Measurements from ENCODE around the gene CDH10. TPM values are rescaled to one million over a fixed set of nuclear protein-coding genes. Genes with fewer than 3 reads are reported as not detected.

CDH10 gene
- polyA plus RNA-seq, 1 of the 3 experiments (the other 2 are of a cell fraction), result 0.10 TPM

DNA sequence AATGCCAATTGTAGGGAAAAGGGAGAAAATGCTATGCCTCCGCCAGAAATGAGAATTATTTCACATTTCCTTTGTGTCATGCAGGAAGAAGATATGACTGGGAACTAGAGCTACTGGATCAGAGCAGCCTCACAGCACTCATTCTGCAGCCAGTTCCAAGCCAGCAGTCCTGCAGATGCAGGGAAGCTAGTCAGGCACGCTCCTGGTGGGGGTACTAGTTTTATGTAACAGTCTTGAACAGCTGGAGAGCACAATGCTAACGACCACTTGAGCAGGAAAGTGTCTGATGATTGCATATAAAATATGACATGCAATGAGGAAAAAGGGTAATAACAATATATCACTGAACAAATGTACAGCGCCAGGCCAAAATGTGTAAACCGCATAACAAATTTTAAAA, 21.7 kb downstream of the CDH10 start:
- Histone ChIP-seq H3K9me2 (no peaks in the 10 kb centered on the region), H4K20me1 (ENCODE audit: insufficient read depth) (no peaks in the 10 kb centered on the region), H3K4me3 (ENCODE audit: low read depth in 2 of 2, low read length in 1 of 2) (no peak overlapping the region), H3K4me1 (ENCODE audit: control insufficient read depth in 1 of 2, insufficient read depth in 2 of 2, low read depth in 1 of 2, low read length in 1 of 2) (no peaks in the 10 kb centered on the region; a peak in 1 of 4 replicates), H3K4me2 (no peak overlapping the region), H2AFZ (ENCODE audit: low read depth) (no peak overlapping the region), H3K36me3 (replicated peaks in 1 of 2; ENCODE audit: control insufficient read depth in 1 of 2, insufficient read depth in 2 of 2, low read length in 1 of 2) (no peaks in the 10 kb centered on the region), H3K27me3 (ENCODE audit: insufficient read depth) (0 out of 2 replicates have a peak, but pooled peaks cover 9% of the 10 kb centered on the region), H3K27ac (ENCODE audit: low read depth in 2 of 2, low read length in 1 of 2) (no peak overlapping the region), H3K79me2 (ENCODE audit: insufficient read depth) (no peaks in the 10 kb centered on the region), H3K9me3 (no peaks in the 10 kb centered on the region), H3K9ac (no peak overlapping the region), H3F3A (replicated peaks; ENCODE audit: insufficient read depth) (no peaks in the 10 kb centered on the region)
- 11% methylated on average over 5 of the region's 5 CpGs for WGBS (ENCODE audit: low lambda C conversion rate)
- CTCF ChIA-PET, result no interaction called here
- TF ChIP-seq SMC3 (IDR thresholded peaks at IDR 0.05; ENCODE audit: low read depth, low read length), result no peak
- no peak for TF ChIP-seq NFIC (IDR thresholded peaks at IDR 0.05; ENCODE audit: borderline replicate concordance)
- TF ChIP-seq FOXM1 (IDR thresholded peaks at IDR 0.05; ENCODE audit: low read depth), result no peak
- no peak for TF ChIP-seq YY1 (IDR thresholded peaks at IDR 0.05; ENCODE audit: low read depth)
- TF ChIP-seq, protein P1, sequence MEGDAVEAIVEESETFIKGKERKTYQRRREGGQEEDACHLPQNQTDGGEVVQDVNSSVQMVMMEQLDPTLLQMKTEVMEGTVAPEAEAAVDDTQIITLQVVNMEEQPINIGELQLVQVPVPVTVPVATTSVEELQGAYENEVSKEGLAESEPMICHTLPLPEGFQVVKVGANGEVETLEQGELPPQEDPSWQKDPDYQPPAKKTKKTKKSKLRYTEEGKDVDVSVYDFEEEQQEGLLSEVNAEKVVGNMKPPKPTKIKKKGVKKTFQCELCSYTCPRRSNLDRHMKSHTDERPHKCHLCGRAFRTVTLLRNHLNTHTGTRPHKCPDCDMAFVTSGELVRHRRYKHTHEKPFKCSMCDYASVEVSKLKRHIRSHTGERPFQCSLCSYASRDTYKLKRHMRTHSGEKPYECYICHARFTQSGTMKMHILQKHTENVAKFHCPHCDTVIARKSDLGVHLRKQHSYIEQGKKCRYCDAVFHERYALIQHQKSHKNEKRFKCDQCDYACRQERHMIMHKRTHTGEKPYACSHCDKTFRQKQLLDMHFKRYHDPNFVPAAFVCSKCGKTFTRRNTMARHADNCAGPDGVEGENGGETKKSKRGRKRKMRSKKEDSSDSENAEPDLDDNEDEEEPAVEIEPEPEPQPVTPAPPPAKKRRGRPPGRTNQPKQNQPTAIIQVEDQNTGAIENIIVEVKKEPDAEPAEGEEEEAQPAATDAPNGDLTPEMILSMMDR (IDR thresholded peaks at IDR 0.05), result no peak
- no peak for DNase-seq
- POLR2A ChIA-PET, result no interaction called here

DNA sequence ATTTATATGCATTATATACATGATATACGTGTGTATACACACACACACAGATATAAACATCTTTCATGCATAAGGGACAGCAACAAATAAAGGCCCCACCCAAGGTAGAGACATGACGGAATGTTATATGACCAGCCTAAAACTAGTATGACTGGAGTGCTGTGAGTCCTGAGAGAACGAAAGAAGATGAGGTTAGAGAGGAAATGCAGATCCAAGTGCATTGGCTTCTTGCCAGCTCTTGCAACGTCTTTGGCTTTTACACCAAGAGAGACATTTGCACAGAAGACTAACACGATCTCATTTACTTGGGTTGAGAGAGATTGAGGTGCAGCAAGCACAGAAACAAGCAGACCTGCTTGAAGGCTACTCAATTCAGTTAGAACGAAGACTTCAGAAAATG, 23.0 kb downstream of the CDH10 start:
- no peaks in the 10 kb centered on the region for H3K36me3 ChIP-seq (replicated peaks in 1 of 2; ENCODE audit: control insufficient read depth in 1 of 2, insufficient read depth in 2 of 2, low read length in 1 of 2)
- no peak overlapping the region for H3K4me2 ChIP-seq
- H2AFZ ChIP-seq (ENCODE audit: low read depth), result no peak overlapping the region
- no peaks in the 10 kb centered on the region for H3K79me2 ChIP-seq (ENCODE audit: insufficient read depth)
- H3K9me3 ChIP-seq, result no peaks in the 10 kb centered on the region
- WGBS (ENCODE audit: low lambda C conversion rate), result 4% methylated on average over 6 of the region's 6 CpGs
- H3K27ac ChIP-seq (ENCODE audit: low read depth in 2 of 2, low read length in 1 of 2), result no peak overlapping the region
- ChIA-PET POLR2A (no interaction called here), CTCF (interaction anchor here (0.9 kb wide), 1 partner anchor 9 kb away, joined by 3 read pairs; no protein-coding TSS in a partner anchor)
- H3K27me3 ChIP-seq (ENCODE audit: insufficient read depth), result 0 out of 2 replicates have a peak, but pooled peaks cover 9% of the 10 kb centered on the region
- no peak for DNase-seq
- no peaks in the 10 kb centered on the region for H4K20me1 ChIP-seq (ENCODE audit: insufficient read depth)
- H3K9me2 ChIP-seq, result no peaks in the 10 kb centered on the region
- H3K9ac ChIP-seq, result no peak overlapping the region
- no peak overlapping the region for H3K4me3 ChIP-seq (ENCODE audit: low read depth in 2 of 2, low read length in 1 of 2)
- H3F3A ChIP-seq (replicated peaks; ENCODE audit: insufficient read depth), result no peaks in the 10 kb centered on the region
- no peaks in the 10 kb centered on the region; a peak in 1 of 4 replicates for H3K4me1 ChIP-seq (ENCODE audit: control insufficient read depth in 1 of 2, insufficient read depth in 2 of 2, low read depth in 1 of 2, low read length in 1 of 2)
- TF ChIP-seq GATA2 (CRISPR knock-in tag; IDR thresholded peaks at IDR 0.05), result no peak
- no peak for TF ChIP-seq EZH2phosphoT487 (IDR thresholded peaks at IDR 0.05; ENCODE audit: borderline replicate concordance, low read depth)
- TF ChIP-seq NRF1 (IDR thresholded peaks at IDR 0.05; ENCODE audit: low read depth, low read length), result no peak
- TF ChIP-seq RAD21 (IDR thresholded peaks at IDR 0.05; ENCODE audit: low read length), result no peak
- TF ChIP-seq, protein P2, sequence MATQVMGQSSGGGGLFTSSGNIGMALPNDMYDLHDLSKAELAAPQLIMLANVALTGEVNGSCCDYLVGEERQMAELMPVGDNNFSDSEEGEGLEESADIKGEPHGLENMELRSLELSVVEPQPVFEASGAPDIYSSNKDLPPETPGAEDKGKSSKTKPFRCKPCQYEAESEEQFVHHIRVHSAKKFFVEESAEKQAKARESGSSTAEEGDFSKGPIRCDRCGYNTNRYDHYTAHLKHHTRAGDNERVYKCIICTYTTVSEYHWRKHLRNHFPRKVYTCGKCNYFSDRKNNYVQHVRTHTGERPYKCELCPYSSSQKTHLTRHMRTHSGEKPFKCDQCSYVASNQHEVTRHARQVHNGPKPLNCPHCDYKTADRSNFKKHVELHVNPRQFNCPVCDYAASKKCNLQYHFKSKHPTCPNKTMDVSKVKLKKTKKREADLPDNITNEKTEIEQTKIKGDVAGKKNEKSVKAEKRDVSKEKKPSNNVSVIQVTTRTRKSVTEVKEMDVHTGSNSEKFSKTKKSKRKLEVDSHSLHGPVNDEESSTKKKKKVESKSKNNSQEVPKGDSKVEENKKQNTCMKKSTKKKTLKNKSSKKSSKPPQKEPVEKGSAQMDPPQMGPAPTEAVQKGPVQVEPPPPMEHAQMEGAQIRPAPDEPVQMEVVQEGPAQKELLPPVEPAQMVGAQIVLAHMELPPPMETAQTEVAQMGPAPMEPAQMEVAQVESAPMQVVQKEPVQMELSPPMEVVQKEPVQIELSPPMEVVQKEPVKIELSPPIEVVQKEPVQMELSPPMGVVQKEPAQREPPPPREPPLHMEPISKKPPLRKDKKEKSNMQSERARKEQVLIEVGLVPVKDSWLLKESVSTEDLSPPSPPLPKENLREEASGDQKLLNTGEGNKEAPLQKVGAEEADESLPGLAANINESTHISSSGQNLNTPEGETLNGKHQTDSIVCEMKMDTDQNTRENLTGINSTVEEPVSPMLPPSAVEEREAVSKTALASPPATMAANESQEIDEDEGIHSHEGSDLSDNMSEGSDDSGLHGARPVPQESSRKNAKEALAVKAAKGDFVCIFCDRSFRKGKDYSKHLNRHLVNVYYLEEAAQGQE (IDR thresholded peaks at IDR 0.05; ENCODE audit: low read depth, low read length), result no peak
- TF ChIP-seq, protein P1 (IDR thresholded peaks at IDR 0.05), result no peak
- TF ChIP-seq, protein P3, sequence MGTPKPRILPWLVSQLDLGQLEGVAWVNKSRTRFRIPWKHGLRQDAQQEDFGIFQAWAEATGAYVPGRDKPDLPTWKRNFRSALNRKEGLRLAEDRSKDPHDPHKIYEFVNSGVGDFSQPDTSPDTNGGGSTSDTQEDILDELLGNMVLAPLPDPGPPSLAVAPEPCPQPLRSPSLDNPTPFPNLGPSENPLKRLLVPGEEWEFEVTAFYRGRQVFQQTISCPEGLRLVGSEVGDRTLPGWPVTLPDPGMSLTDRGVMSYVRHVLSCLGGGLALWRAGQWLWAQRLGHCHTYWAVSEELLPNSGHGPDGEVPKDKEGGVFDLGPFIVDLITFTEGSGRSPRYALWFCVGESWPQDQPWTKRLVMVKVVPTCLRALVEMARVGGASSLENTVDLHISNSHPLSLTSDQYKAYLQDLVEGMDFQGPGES (IDR thresholded peaks at IDR 0.05; ENCODE audit: low read depth, low read length), result no peak
- TF ChIP-seq, protein P4, sequence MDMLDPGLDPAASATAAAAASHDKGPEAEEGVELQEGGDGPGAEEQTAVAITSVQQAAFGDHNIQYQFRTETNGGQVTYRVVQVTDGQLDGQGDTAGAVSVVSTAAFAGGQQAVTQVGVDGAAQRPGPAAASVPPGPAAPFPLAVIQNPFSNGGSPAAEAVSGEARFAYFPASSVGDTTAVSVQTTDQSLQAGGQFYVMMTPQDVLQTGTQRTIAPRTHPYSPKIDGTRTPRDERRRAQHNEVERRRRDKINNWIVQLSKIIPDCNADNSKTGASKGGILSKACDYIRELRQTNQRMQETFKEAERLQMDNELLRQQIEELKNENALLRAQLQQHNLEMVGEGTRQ (IDR thresholded peaks at IDR 0.05; ENCODE audit: borderline replicate concordance, low read depth, low read length), result no peak
- TF ChIP-seq POLR2AphosphoS5 (IDR thresholded peaks at IDR 0.05; ENCODE audit: low read depth, low read length), result no peak
- no peak for TF ChIP-seq FOSL2 (IDR thresholded peaks at IDR 0.05; ENCODE audit: borderline replicate concordance, low read depth)
- no peak for TF ChIP-seq MEF2A (IDR thresholded peaks at IDR 0.05; ENCODE audit: borderline replicate concordance, low read depth)
- TF ChIP-seq RFX5 (IDR thresholded peaks at IDR 0.05; ENCODE audit: low read length), result no peak
- no peak for TF ChIP-seq TAF1 (IDR thresholded peaks at IDR 0.05; ENCODE audit: borderline replicate concordance, low read depth, low read length)
- TF ChIP-seq MXI1 (IDR thresholded peaks at IDR 0.05; ENCODE audit: low read depth, low read length), result no peak
- no peak for TF ChIP-seq GABPA (IDR thresholded peaks at IDR 0.05; ENCODE audit: low read depth)
